GM21717 (cell line): ENCODE measurements around the gene PCNX1.
A peak's percentile ranks its signal among the peaks of the same experiment; 100 is the strongest.

Source experiments
- ATAC-seq: cut with Tn5 transposase; IDR thresholded peaks from one replicate; pipeline ENCODE4 v1.9.1; 2021; ENCODE audit warnings: mild to moderate bottlenecking, moderate library complexity; ENCODE audit not compliant: unreplicated experiment

Gene PCNX1

DNA sequence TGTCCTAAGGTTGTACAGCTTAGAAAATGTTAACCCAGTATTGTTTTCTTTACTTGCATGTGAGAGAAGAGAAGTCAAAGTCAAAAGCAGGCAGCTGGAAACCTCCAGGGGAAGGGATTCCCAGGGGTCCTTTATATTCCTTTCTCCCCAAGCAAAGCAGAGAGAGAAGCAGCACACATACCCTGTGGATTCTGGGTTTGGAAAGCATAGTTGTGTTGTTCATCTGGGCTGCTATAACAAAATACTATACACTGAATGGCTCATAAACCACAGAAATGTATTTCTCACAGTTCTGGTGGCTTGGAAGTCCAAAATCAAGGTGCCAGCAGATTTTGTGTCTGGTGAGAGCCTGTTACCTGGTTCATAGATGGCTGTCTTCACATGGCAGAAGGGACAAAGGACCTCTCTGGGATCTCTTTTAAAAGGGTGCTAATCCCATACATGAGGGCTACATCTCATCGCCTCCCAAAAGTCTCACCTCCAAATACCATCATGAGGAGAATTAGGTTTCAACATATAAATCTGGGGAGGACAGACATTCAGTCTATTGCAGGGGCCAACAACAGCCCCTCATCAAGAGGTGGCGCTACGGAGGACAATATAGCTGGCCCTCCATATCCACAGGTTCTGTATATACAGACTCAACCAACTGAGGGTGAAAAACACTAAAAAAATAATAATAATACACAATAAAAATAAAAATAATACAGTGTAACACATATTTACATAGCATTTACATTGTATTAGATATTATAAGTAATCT, 19.3 kb upstream of the PCNX1 start:
- ATAC-seq = no peak

DNA sequence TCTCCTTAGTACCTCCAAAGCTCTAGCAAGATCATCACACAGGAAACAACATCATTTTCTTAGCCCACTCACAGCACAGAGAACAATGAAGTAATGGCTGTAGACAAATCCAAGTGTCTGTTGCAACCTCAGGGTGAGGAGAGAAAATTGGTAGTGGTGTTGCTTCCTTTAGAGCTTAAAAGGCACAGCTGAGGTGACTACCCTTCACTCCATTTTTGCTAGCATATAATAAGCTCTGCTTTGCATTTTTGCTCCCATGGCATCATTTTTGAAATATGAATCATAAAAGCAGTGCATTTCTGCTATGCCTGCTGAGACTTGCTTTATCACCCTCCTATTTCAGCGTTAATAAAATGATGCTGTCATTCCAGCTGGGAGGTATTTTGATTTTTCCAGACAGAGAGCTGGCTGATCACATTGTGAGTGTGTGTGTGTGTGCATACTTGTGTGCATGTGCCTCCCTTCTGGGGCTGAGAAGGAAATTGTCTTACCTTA, 18.5 kb upstream of the PCNX1 start:
- no peak for ATAC-seq

DNA sequence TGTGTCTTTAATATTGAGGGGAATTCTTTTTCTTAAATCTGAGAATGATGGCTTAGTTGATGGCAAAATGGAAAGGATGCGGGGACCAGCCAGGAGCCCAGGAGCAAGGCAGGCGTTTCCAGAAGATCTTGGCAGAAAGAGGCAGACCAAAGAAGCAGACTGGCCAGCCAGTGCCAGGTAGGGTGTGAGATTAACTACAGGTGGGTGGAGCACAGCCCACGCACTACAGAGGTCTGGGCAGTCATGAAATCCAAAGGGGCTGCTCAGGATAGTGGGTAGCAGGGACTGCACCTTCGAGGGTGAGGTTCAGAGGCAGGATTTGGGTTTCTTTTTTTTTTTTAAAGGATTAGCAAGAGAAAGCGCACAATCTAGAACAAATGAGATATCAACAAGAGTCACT, 17.7 kb upstream of the PCNX1 start:
- no peak for ATAC-seq

DNA sequence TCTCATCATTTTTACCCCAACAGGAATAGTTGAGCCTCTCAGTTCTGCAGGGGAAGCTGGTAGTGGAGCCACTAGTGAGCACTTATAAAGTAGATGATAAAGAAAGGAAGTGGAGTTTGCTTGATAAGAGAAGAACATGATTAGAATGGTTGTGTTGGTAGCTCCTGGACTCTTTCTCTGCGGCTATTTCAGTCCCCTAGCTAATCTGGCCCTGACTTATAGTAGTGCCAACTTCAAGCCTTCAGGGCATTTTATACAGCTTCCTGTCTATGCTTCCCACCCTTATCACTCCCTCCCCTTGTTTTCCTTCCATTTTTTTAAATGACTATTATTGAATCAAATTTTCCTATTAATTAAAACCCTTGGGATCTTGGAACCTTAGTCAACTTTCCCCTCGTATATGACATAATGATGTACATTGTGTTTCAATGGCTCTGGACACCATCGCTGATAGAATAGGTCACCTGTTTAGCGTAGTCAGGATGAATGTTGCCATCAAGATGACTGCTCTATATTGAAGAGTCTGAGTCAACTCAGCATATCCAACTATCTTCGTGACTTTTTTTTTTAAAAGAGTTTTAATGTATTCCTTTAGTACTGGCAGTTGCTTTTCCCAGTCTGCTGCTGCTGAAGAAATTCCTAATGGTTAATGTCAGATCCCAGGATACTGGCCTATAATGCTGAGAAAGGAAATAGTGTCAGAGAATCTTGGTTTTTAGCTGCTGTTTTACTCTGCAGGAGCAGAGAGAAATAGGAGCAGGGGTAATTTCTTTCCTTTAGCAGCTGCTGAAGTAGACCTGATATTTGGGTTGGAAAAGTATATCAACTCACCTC, 16.2 kb upstream of the PCNX1 start:
- ATAC-seq = no peak

- no peak for ATAC-seq
Measured at GRCh38 chr14:70891737-70892136, 15.5 kb upstream of the PCNX1 start.

DNA sequence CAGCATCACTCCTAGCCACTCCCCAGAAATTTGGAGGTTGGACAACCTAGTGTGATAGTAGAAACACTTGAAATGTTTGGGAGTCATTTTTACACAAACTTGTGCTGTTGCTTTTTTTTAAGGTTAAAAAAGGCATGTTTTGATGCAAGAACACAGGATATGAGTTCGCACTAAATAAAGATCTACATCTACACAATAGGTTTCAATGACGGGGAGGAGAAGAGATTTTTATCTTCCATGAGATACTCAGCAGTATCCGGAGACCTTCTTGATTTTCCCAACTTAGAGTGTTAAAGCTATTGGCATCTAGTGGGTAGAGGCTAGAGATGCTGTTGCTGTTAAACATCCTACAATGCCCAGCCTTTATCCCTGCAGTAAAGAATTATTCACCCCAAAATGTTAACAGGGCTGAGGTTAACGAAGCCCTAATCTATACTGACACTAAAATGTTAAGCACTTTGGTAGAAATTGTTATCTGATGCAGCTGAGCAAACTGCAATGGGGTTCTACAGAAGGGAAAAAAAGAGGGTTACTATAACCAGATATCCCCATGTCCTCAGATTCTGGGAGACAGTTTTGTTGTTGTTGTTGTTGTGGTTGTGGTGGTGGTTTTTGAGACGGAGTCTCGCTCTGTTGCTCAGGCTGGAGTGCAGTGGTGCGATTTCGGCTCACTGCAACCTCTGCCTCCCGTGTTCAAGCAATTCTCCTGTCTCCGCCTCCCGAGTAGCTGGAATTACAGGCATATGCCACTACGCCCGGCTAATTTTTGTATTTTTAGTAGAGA, 14.0 kb upstream of the PCNX1 start:
- ATAC-seq = no peak

DNA sequence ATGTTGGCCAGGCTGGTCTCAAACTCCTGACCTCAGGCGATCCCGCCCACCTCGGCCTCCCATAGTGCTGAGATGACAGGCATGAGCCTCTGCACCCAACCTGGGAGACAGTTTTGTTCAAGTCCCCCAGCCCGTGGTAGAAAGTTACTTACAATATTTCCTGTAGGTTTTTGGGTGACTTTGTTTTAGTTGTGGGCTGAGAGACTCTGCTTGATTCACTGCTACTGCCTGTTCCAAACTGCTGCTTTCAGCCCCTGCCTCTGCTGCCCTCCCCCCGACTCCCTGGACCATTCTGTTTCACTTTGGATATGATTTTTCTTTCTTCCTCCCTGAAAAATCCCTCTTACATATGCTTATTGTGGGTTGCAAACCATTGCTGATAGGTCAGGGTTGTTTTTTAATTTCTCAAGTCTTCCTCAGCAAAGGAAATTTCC, 13.4 kb upstream of the PCNX1 start:
- no peak for ATAC-seq

DNA sequence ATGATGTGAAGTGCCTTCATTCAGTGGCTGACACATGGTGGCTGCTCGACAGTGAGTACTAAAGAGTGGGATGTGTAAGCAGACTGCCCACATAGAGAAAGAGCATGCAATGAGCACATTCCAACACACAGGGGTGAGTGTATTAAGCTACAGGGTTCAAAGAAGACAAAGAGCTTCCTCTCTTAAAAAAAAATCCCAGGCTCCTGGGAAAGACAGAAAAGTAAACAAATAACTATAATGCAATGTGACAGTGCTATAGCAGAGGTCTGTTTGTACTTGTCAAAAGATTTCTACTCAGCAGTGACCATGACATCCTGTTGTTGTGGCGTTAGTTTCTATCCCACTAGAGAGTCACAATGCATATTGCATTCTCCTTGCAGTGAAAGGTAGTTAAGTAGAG, 12.4 kb upstream of the PCNX1 start:
- no peak for ATAC-seq

- no peak for ATAC-seq
Measured at GRCh38 chr14:70896317-70896716, 10.9 kb upstream of the PCNX1 start.

GRCh38 chr14:70896981-70897380, 10.3 kb upstream of the PCNX1 start:
- no peak for ATAC-seq

DNA sequence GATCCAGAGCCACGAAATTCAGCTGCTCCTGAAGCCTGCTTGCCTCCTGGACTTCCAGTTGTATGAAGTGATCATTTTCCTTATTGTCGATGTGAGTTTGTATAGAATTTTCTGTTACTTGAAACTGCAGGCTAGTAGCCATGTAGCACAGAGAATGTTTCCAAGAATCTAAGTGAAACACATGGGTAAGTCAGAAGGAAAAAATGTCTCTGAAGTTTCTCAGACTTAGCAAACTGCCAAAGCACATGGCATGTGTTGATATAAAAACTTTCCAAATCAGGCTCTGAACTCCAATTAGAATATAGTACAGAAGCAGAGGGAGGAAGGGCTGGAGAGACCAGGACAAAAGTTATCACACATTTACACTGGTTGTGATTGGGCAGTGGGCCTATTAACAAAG, 9.8 kb upstream of the PCNX1 start:
- no peak for ATAC-seq

DNA sequence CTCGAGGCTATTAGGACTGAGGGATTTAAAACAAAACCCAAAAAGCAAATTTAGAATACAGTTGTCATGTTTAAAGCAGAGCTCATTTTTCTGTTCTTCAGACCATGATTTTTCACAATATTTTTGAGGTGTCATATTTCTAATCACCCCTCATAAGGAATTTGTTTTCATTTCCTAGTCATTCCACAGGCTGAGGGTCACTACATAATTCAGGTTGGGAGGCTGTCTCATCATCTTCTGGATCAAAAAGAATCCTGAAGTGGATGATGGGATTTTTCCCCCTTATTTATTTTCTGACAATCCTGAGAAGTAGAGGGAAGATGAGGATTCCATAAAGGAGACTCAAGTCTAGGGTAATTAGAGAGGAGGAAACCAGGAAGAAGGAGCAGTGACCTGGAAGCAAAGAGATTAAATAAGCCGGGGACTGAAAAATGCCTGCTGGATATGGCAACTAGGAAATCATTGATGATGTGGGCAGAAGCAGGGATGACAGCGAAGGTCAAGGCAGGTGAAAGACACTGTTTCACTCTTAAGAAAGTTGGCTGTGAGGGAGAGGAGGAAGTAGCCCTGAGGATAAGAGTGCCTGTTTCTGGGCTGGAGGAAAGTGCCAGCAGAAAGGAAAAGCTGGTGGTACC, 9.0 kb upstream of the PCNX1 start:
- no peak for ATAC-seq

DNA sequence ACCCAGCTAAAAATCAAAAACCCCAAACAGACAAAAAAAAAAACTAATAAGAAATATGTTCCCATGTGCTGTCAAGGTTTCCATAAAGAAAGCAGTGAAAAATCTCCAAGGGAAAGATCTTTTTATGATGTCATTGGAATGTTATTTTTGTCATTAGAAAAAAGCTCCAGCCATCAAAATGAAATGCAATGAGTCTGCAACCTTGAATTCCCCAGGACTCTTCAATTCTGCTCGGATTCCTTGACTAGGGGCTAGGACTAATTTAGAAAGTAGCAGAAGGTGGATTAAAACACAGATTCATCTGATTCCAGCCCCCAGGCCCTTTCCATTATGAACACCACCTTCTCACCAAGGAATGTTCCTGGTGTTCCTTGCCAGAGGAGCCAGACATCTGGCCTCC, 6.0 kb upstream of the PCNX1 start:
- ATAC-seq = no peak

DNA sequence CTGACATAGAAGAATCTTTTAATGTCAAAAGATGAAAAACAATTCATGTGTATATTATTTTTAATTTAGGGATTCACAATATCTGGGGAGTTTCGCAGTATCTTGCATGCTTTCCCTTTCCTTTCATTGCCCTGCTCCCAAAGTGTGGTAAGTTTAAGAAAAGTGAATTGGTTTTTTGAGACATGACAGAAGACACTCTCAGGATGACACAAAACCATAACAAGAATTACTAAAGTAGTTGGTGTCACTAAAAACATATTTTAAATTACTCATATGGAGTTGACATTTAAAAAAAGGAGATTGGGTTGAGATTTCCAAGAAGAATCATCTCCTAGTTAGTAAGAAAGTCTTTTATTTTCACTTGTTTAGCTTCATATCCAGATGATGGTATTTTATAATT, 5.1 kb upstream of the PCNX1 start:
- no peak for ATAC-seq

DNA sequence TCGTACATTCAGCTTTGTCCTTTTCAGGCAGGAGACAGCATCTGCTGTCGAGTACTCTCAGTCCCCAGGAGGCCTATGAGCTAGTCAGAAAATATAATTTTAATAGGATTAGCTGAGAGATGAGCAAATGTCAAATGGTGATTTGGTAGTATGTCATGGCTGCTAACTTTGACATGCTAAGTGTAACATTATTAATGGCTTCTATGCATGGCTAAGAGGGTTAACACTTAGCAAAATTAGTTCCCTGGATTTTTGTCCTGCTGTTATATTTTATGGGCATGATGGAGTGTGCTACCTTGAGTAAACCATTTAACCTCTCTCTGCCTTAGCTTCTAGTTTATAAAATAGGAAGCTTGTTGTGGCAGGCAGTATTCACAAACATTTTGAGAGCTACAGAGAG, 2.9 kb upstream of the PCNX1 start:
- ATAC-seq = no peak

DNA sequence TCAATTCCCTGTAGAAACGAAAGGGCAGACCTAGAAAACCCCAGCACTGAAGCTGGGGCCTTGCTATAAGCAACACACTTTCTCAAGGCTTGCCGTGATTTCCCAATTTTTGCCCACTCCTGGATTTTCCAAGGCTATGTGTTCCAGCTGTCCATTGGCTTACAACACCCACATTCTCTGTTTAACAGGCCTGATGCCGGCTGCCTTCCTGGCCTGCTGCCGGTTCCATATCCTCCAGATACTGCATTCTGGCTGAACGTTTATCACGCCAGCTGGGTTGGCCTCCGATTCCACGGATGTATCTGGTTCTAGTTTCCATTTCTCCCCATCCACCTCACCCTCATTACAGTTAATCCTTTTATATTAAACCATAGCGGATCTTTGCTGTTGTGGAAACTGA, 2.0 kb upstream of the PCNX1 start:
- no peak for ATAC-seq

GRCh38 chr14:70906793-70907175, 475 bp upstream of the PCNX1 start:
- ATAC-seq = peak; percentile 1

GRCh38 chr14:70907996-70908934, 1.0 kb downstream of the PCNX1 start:
- ATAC-seq = peak; percentile 24

GRCh38 chr14:70908935-70909641, 1.8 kb downstream of the PCNX1 start:
- ATAC-seq = no peak
